Coronary artery (tissue), 2 donors: ENCODE data around the gene APRT.

Experiments
- DNase-seq: peaks from one replicate; pipeline ENCODE4 v3.0.0-alpha.2; 2017; ENCODE audit warnings: low spot score
- H3K27ac ChIP-seq, 2 donors: fragments of 200-600 bp; sonication (generic); one replicate each; pipeline ENCODE4 v1.5.1; 2016 to 2019
- H3K4me3 ChIP-seq: fragments of 200-600 bp; sonication (generic); 2 replicates; pipeline ENCODE4 v1.5.1; 2016; ENCODE audit warnings: mild to moderate bottlenecking, moderate library complexity
- CTCF ChIP-seq: fragments of 200-600 bp; sonication (generic); IDR thresholded peaks from one replicate; pipeline ENCODE4 v1.5.1; 2019; ENCODE audit warnings: antibody characterized with exemption

The APRT gene

GRCh38 chr16:88837806-88838205 is 26.1 kb upstream of the APRT start:
- no peak for TF ChIP-seq CTCF
- no peak for DNase-seq
- Histone ChIP-seq H3K4me3 (no peak overlapping the region), H3K27ac (no peak overlapping the region)

- no peak for DNase-seq
- Histone ChIP-seq H3K4me3 (no peak overlapping the region), H3K27ac (no peak overlapping the region)
- no peak for TF ChIP-seq CTCF
Measured at GRCh38 chr16:88836791-88837190, 25.1 kb upstream of the APRT start.

- DNase-seq = no peak
- TF ChIP-seq CTCF = no peak
- H3K4me3 ChIP-seq = no peak overlapping the region
- H3K27ac ChIP-seq = peak overlapping the region in 1 of 2 donors; percentile 68
Measured at GRCh38 chr16:88835818-88836217, 24.1 kb upstream of the APRT start.

GRCh38 chr16:88835383-88835782 is 23.7 kb upstream of the APRT start:
- no peak for DNase-seq
- peak overlapping the region in 1 of 2 donors; percentile 68 for H3K27ac ChIP-seq
- TF ChIP-seq CTCF = no peak
- H3K4me3 ChIP-seq = no peak overlapping the region

GRCh38 chr16:88834670-88835069 is 22.9 kb upstream of the APRT start:
- H3K27ac ChIP-seq = peak overlapping the region in 1 of 2 donors; percentile 68
- TF ChIP-seq CTCF = no peak
- no peak for DNase-seq
- H3K4me3 ChIP-seq = no peak overlapping the region

GRCh38 chr16:88833086-88833485 is 21.4 kb upstream of the APRT start:
- TF ChIP-seq CTCF = no peak
- DNase-seq = no peak
- Histone ChIP-seq H3K27ac (no peak overlapping the region), H3K4me3 (no peak overlapping the region)

- DNase-seq = no peak
- Histone ChIP-seq H3K27ac (no peak overlapping the region), H3K4me3 (no peak overlapping the region)
- no peak for TF ChIP-seq CTCF
Measured at GRCh38 chr16:88831838-88832237, 20.1 kb upstream of the APRT start.
